Stomach smooth muscle (tissue), 2 donors: ENCODE measurements around the gene SRP68.

ENCODE experiments used
- H3K27ac ChIP-seq: one replicate; pipeline ENCODE4 v1.7.0; 2013; ENCODE audit warnings: mild to moderate bottlenecking, low read length, inconsistent platforms
- H3K27me3 ChIP-seq, 2 donors: one replicate each; pipeline ENCODE4 v1.7.0; 2013; ENCODE audit warnings: low read length in 2 of 2; ENCODE audit not compliant: insufficient read depth in 2 of 2, control insufficient read depth in 1 of 2
- H3K36me3 ChIP-seq, 2 donors: one replicate each; pipeline ENCODE4 v1.7.0; 2013; ENCODE audit warnings: low read length in 2 of 2; ENCODE audit not compliant: control insufficient read depth in 2 of 2, insufficient read depth in 2 of 2
- H3K4me1 ChIP-seq: one replicate; pipeline ENCODE4 v1.7.0; 2013; ENCODE audit warnings: low read length; ENCODE audit not compliant: control insufficient read depth, insufficient read depth
- H3K4me3 ChIP-seq, 2 donors: one replicate each; pipeline ENCODE4 v1.7.0; 2013; ENCODE audit warnings: low read length in 2 of 2
- H3K9ac ChIP-seq, 2 donors: one replicate each; pipeline ENCODE4 v1.7.0; 2013; ENCODE audit warnings: low read length in 2 of 2, mild to moderate bottlenecking in 1 of 2
- H3K9me3 ChIP-seq, 2 donors: one replicate each; pipeline ENCODE4 v1.7.0; 2013; ENCODE audit warnings: low read length in 2 of 2; ENCODE audit not compliant: control insufficient read depth in 2 of 2
- donor health status: healthy.
- donor health status: Pancreatic carcinoma.

Gene SRP68

DNA sequence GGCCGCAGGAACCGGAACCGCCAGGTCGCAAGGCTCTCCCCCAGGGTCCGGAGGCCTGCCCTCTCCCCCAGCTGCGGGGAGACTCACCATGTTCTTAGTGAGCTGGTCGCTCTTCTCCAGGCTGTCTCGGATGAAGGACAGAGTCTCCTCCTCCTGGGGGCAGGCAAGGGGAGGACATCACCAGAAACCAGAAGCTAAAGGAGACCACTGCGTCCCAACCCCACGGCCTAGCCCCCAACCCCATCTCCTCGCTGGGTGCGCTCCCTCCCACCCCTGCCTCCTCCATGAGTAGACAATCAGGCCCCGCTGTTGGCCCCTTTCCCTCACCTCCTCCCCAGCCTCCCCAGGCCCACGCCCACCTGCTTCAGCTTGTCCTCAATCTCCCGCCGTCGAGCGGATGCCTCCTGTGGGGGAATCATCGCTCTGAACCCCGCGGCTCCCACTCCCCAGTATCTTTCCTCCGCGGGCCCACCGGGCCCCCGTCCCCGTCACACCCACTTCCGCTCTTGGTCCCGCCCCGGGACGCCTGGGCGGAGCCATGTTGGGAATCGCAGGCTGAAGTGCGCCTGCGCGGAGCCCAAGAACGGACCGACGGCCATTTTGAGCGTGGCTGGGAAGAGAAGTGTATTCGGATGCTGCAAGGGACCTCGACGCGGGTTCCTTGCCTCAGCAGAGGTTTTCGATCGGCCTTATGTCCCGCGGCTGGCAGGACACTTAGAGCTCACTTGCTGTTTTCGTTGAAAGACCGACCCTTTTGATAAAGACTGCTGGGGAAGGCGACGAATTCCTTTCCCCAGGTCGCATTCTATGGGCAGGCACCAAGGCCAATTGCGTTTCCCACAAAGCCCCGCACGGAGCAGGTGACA is 31.2 kb upstream of the SRP68 start, which contains the start of gene EXOC7:
Gene EXOC7, minus strand, starts transcription at position 514 of the 866 bp plus-strand sequence. Its CDS starts 95 bp downstream, at position 419.
- Histone ChIP-seq H3K4me1 (peaks cover 22% of the 10 kb centered on the region), H3K27me3 (no peaks in the 10 kb centered on the region), H3K9ac (peak within 1 kb of the TSS; percentile 66 to 86), H3K36me3 (peaks cover 13 to 16% of the 10 kb centered on the region in 2 donors), H3K27ac (peak within 1 kb of the TSS; percentile 76), H3K4me3 (peak within 1 kb of the TSS; percentile 76 to 94), H3K9me3 (no peaks in the 10 kb centered on the region)

DNA sequence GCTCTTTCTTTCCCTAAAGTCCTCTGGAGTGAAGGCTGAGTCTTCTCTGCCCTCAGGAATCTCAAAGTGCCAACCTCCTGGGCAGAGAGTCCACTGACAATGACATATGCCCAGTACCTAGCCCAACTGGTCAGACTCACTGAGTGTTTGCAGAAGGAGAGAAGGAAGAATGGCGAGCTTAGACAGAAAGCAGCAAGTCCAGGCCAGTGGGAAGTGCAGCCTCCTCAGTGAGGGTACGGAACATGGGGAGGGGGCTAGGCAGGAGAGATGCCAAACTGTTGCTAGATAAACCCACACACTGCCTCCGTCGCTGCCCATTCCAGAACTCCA is 30.6 kb upstream of the SRP68 start:
- Histone ChIP-seq H3K9me3 (no peaks in the 10 kb centered on the region), H3K27me3 (no peaks in the 10 kb centered on the region), H3K36me3 (peaks cover 13 to 16% of the 10 kb centered on the region in 2 donors), H3K4me1 (peaks cover 22% of the 10 kb centered on the region), H3K27ac (peak overlapping the region; percentile 76), H3K4me3 (peak overlapping the region; percentile 76 to 94), H3K9ac (peak overlapping the region; percentile 66 to 86)

DNA sequence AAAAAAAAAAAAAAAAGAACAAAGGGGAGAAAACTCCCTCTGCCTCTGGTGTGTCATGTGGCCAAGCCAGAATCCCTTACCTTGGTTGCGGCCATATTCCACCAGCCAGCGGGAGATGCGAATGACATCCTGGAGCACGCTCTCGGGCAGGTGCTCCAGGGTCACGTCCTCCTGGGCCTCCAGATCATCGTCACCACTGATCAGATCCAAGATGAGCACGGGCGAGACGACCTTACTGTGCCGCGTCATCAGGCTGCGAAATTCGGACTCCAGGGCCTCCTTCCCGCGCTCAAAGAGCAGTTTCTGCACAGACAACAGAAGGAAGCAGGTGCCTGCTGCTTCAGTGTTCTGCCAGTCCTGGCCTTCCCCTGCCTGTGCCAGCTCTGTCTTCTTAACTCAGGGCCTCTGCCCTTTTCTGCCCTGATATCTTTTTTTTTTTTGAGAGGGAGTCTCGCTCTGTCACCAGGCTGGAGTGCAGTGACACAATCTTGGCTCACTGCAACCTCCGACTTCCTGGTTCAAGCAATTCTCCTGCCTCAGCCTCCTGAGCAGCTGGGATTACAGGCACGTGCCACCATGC is 25.5 kb upstream of the SRP68 start:
- Histone ChIP-seq H3K4me1 (peaks cover 13% of the 10 kb centered on the region), H3K27ac (no peak overlapping the region), H3K4me3 (no peak overlapping the region), H3K27me3 (no peaks in the 10 kb centered on the region), H3K9me3 (no peaks in the 10 kb centered on the region), H3K36me3 (peaks cover 40 to 47% of the 10 kb centered on the region in 2 donors), H3K9ac (no peak overlapping the region)

DNA sequence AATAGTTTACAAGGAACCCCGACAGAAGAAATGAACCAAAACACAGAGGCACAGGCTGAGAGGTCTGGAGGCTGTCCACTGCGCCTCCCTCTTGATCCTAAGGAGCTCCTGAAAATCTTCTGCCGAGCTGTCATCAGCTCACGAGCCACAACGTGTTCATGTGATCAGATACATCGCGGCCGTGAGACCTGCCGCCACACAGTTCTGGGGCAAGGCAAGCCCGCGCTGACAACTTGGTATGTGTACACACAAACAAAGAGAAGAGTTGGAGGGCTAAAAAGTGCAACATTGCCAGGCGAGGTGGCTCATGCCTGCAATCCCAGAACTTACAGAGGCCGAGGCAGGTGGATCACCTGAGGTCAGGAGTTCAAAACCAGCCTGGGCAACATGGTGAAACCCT is 23.6 kb upstream of the SRP68 start:
- peaks cover 40 to 47% of the 10 kb centered on the region in 2 donors for H3K36me3 ChIP-seq
- H3K9ac ChIP-seq: no peak overlapping the region
- H3K4me1 ChIP-seq: no peaks in the 10 kb centered on the region

DNA sequence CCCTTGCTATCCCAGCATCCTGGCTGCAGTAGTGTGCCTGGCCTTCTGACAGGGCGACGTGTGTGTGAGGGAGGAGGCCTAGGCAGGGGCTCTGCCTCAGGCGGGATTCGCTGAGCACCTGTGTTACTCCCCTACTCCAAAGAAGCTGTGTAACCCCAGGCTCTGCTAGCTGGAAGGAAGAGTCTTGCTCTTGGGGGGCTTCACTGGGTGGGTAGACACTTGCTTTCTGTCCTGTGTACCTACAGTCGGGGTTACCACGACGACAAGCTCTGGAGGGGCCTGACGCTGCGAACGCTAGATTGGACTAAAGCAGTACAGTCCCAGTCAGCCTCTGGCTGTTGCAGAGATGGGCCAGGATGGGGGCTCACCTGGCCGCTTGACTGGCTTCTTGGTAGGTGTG is 21.7 kb upstream of the SRP68 start:
- H3K27ac ChIP-seq: no peak overlapping the region
- H3K4me3 ChIP-seq: no peak overlapping the region
- H3K9me3 ChIP-seq: no peaks in the 10 kb centered on the region
- no peaks in the 10 kb centered on the region for H3K4me1 ChIP-seq
- peaks cover 41 to 50% of the 10 kb centered on the region in 2 donors for H3K36me3 ChIP-seq
- no peaks in the 10 kb centered on the region for H3K27me3 ChIP-seq
- H3K9ac ChIP-seq: no peak overlapping the region

More for the DNA sequence above, 23.6 kb upstream of the SRP68 start:
- no peaks in the 10 kb centered on the region for H3K27me3 ChIP-seq
- H3K4me3 ChIP-seq: no peak overlapping the region
- H3K9me3 ChIP-seq: no peaks in the 10 kb centered on the region
- H3K27ac ChIP-seq: no peak overlapping the region

DNA sequence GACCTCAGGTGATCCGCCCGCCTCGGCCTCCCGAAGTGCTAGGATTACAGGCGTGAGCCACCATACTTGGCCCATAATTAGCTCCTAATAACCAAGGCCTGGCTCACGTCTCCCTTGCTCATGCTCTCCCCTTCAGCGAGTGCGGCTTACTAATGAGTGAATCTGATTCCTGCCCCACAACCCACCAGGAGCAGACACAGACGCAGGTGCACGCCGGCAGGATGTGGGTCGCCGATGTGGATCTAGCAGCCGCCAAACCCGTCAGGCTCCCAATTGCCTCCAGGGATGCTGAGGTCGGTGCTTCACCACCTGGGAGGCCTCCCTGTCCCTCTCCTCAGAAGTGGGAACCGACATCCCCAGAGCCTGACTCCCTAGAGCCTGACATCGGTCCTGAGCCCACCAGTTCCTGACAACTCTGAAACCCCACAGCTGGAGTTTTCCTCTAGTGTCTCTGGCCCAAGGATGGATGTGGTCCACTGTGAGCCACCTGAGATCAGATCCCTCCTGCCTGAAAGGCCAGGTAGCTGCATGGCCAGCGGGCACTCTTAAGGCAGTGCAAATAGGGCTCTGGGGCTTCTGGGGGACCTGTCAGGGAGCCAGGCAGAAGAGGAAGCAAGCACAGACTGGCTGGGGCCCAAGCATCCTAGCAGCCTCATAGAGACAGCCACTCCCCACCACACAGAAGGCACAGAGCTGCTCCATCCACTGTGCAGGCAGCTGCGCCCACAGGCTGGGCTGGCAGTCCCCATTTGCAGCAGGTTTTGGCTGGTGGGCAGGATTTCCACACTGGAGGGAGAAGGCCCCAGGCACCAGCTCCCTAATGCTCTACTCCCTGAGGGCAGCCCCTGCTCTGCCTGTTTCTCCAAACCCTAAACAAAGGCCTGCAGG is 20.5 kb upstream of the SRP68 start:
- Histone ChIP-seq H3K4me3 (no peak overlapping the region), H3K36me3 (peaks cover 54 to 60% of the 10 kb centered on the region in 2 donors), H3K9ac (no peak overlapping the region), H3K4me1 (no peaks in the 10 kb centered on the region), H3K27me3 (no peaks in the 10 kb centered on the region), H3K27ac (no peak overlapping the region), H3K9me3 (no peaks in the 10 kb centered on the region)

DNA sequence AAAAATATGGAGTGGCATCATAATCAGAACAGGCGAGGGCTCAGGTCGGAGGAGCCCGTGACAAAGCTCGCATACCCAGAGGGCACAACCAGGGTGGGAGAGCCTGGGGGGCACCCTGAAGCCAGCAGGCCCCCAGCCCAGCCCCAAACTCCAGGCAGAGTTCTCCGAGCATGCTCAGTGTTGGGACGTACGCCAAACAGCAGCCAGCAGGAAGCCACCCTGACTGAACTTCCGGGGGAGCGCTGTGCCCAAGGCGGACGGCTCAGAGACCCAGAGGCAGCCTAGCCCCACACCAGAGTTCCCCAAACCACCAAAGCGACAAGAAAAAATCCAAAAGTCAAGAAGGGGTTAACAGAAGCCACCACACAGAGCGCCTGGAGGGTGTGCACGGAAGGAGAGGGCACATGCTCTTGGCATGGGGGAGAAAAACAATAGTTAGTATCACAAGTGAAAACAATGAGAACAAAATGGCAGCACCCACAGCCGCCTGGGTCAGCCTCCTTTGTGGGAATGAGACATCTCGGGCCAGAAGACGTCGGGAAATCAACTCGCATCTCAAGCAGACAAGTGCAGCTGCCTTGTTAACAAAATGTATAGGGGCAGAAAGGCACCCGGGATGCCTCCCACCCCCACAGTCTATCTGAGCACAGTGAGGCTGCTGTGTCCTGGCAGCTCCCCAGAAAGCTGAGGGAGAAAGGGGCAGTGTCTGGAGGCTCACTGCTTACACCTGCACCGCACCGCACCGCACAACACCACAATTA is 19.4 kb upstream of the SRP68 start:
- Histone ChIP-seq H3K36me3 (peaks cover 56 to 63% of the 10 kb centered on the region in 2 donors), H3K27me3 (no peaks in the 10 kb centered on the region), H3K4me3 (no peak overlapping the region), H3K4me1 (no peaks in the 10 kb centered on the region), H3K27ac (no peak overlapping the region), H3K9me3 (no peaks in the 10 kb centered on the region), H3K9ac (no peak overlapping the region)

DNA sequence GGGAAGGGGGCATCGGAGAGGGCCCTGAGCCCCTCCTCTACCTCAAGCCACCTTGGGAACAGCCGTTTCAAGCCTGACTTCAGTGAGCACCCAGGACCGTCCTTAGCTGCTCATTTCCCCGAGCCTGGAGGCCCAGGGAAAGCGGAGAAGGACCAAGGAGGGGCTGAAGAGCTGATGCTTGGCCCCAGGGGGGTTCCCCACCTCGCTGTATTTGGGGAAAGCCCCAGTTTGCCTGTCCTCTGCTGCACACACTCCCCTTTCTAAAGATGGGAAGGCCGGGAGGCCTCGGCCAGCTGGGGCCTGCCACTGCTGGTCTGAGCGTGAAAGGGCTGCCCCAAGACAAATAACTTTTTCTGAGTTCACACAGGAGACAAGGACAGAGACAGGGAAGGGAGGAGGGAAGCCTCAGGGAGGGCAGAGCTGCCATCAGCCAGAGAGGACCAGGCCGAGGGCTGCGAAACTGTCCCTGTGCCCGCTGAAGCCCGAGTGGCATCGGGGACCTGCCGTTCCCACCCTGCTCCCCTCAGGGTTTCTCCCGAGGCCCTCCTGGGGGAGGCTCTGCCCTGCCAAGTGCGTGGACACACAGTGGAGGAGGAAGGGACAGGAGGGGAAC is 18.3 kb upstream of the SRP68 start:
- Histone ChIP-seq H3K9ac (no peak overlapping the region), H3K4me3 (no peak overlapping the region), H3K27me3 (no peaks in the 10 kb centered on the region), H3K27ac (no peak overlapping the region), H3K4me1 (no peaks in the 10 kb centered on the region), H3K36me3 (peaks cover 56 to 66% of the 10 kb centered on the region in 2 donors), H3K9me3 (no peaks in the 10 kb centered on the region)

DNA sequence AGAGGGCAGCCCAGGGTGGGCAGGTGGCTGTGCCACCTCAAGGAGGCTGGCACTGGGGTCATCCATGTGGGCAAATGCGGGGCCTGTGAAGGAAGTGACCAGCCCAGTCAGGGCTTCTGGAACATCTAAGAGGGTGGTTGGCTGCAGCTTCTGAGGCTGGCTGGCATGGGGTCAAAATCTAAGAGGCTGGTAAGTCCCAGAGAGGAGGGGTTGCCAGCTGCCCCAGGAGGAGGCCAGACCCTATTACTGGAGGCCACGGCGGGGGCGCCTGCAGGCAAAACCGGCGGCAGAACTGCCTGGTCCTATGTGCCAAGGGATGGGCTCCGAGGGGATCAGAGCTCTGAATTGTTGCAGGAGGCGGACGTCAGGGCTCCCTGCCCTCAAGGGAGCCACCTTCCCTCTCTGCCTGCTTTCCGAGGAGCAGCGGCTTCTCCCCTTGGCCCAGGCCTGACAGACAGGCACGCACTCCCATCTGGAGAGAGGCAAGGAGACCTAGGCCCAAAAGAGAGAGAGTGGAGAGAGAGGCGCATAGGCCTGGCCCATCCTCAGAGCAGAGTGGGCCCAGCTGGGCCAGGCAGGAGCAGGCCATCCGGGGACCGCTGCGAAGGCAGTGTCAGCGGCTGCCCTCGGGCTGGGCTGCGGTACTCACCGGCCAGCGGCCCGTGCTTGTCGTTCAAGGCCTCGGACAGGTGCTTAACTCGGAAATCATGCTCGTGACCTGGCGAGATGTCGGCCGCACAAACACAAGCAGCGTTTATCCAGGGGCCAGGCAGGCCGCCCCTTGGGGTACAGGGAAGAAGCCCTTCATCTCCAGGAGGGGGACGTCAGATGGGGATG is 17.6 kb upstream of the SRP68 start:
- Histone ChIP-seq H3K9me3 (no peaks in the 10 kb centered on the region), H3K9ac (no peak overlapping the region), H3K4me1 (no peaks in the 10 kb centered on the region), H3K27me3 (no peaks in the 10 kb centered on the region), H3K36me3 (peaks cover 62 to 70% of the 10 kb centered on the region in 2 donors), H3K4me3 (no peak overlapping the region), H3K27ac (no peak overlapping the region)
